ES-I3 (cell line): ENCODE data around the gene MAP4K4.

ENCODE experiments used
- H3K36me3 ChIP-seq: 2 replicates; pipeline ENCODE4 v1.6.1; 2013; ENCODE audit warnings: mild to moderate bottlenecking, low read length, control low read depth, moderate library complexity; ENCODE audit not compliant: insufficient read depth
- H3K4me1 ChIP-seq: 2 replicates; pipeline ENCODE4 v1.6.1; 2013; ENCODE audit warnings: mild to moderate bottlenecking, control low read depth, low read length; ENCODE audit not compliant: insufficient read depth
- H3K9ac ChIP-seq: 2 replicates; pipeline ENCODE4 v1.6.1; 2013; ENCODE audit warnings: low read depth, mild to moderate bottlenecking, low read length, moderate library complexity
- H3K9me3 ChIP-seq: 2 replicates; pipeline ENCODE4 v1.6.1; 2013; ENCODE audit warnings: mild to moderate bottlenecking, low read length, moderate library complexity; ENCODE audit not compliant: control insufficient read depth, insufficient read depth

Gene MAP4K4

GRCh38 chr2:101781791-101782426 is 84.4 kb downstream of the MAP4K4 start:
- no peaks in the 10 kb centered on the region for H3K36me3 ChIP-seq
- peaks cover 42% of the 10 kb centered on the region for H3K4me1 ChIP-seq
- H3K9ac ChIP-seq, result no peak overlapping the region
- no peaks in the 10 kb centered on the region for H3K9me3 ChIP-seq

- H3K4me1 ChIP-seq, result peaks cover 37% of the 10 kb centered on the region
- no peak overlapping the region for H3K9ac ChIP-seq
- H3K36me3 ChIP-seq, result no peaks in the 10 kb centered on the region
- H3K9me3 ChIP-seq, result no peaks in the 10 kb centered on the region
Measured at GRCh38 chr2:101782427-101782792, 84.9 kb downstream of the MAP4K4 start.

- Histone ChIP-seq H3K4me1 (0 out of 2 replicates have a peak, but pooled peaks cover 3% of the 10 kb centered on the region), H3K9me3 (no peaks in the 10 kb centered on the region), H3K36me3 (no peaks in the 10 kb centered on the region), H3K9ac (no peak overlapping the region)
Measured at GRCh38 chr2:101787097-101787496, 89.6 kb downstream of the MAP4K4 start.

- Histone ChIP-seq H3K4me1 (peaks cover 6% of the 10 kb centered on the region; the same call in 1 of the 2 replicates), H3K9ac (no peak overlapping the region), H3K9me3 (no peaks in the 10 kb centered on the region), H3K36me3 (no peaks in the 10 kb centered on the region)
Measured at GRCh38 chr2:101788565-101788964, 91.1 kb downstream of the MAP4K4 start.

GRCh38 chr2:101788995-101789970 is 91.8 kb downstream of the MAP4K4 start:
- Histone ChIP-seq H3K9ac (no peak overlapping the region), H3K4me1 (peaks cover 11% of the 10 kb centered on the region; the same call in 1 of the 2 replicates)

GRCh38 chr2:101790416-101790815 is 92.9 kb downstream of the MAP4K4 start:
- no peaks in the 10 kb centered on the region for H3K9me3 ChIP-seq
- peaks cover 11% of the 10 kb centered on the region; the same call in 1 of the 2 replicates for H3K4me1 ChIP-seq
- no peaks in the 10 kb centered on the region; the same call in 1 of the 2 replicates for H3K36me3 ChIP-seq
- H3K9ac ChIP-seq, result no peak overlapping the region

More at GRCh38 chr2:101788995-101789970, 91.8 kb downstream of the MAP4K4 start:
- Histone ChIP-seq H3K36me3 (no peaks in the 10 kb centered on the region; the same call in 1 of the 2 replicates), H3K9me3 (no peaks in the 10 kb centered on the region)

- Histone ChIP-seq H3K36me3 (no peaks in the 10 kb centered on the region; the same call in 1 of the 2 replicates), H3K9me3 (no peaks in the 10 kb centered on the region), H3K9ac (no peak overlapping the region), H3K4me1 (peaks cover 11% of the 10 kb centered on the region; the same call in 1 of the 2 replicates)
Measured at GRCh38 chr2:101790857-101791256, 93.3 kb downstream of the MAP4K4 start.

GRCh38 chr2:101792208-101792607 is 94.7 kb downstream of the MAP4K4 start:
- H3K36me3 ChIP-seq, result no peaks in the 10 kb centered on the region; the same call in 1 of the 2 replicates
- no peaks in the 10 kb centered on the region for H3K9me3 ChIP-seq
- H3K9ac ChIP-seq, result no peak overlapping the region
- H3K4me1 ChIP-seq, result peaks cover 11% of the 10 kb centered on the region; the same call in 1 of the 2 replicates

GRCh38 chr2:101793277-101793969 is 95.9 kb downstream of the MAP4K4 start:
- peaks cover 8% of the 10 kb centered on the region; the same call in 1 of the 2 replicates for H3K4me1 ChIP-seq
- H3K36me3 ChIP-seq, result no peaks in the 10 kb centered on the region; the same call in 1 of the 2 replicates
- no peak overlapping the region for H3K9ac ChIP-seq
- H3K9me3 ChIP-seq, result no peaks in the 10 kb centered on the region

- Histone ChIP-seq H3K9me3 (no peaks in the 10 kb centered on the region), H3K9ac (no peak overlapping the region), H3K36me3 (no peaks in the 10 kb centered on the region; the same call in 1 of the 2 replicates), H3K4me1 (peaks cover 8% of the 10 kb centered on the region; the same call in 1 of the 2 replicates)
Measured at GRCh38 chr2:101794141-101794540, 96.6 kb downstream of the MAP4K4 start.

- Histone ChIP-seq H3K4me1 (peaks cover 8% of the 10 kb centered on the region; the same call in 1 of the 2 replicates), H3K9me3 (no peaks in the 10 kb centered on the region), H3K36me3 (no peaks in the 10 kb centered on the region; the same call in 1 of the 2 replicates), H3K9ac (no peak overlapping the region)
Measured at GRCh38 chr2:101795033-101795432, 97.5 kb downstream of the MAP4K4 start.

- peaks cover 8% of the 10 kb centered on the region; the same call in 1 of the 2 replicates for H3K4me1 ChIP-seq
- H3K9me3 ChIP-seq, result no peaks in the 10 kb centered on the region
- no peaks in the 10 kb centered on the region; the same call in 1 of the 2 replicates for H3K36me3 ChIP-seq
- H3K9ac ChIP-seq, result no peak overlapping the region
Measured at GRCh38 chr2:101796825-101797600, 99.5 kb downstream of the MAP4K4 start.

GRCh38 chr2:101801496-101801895 is 104.0 kb downstream of the MAP4K4 start:
- Histone ChIP-seq H3K36me3 (no peaks in the 10 kb centered on the region), H3K9me3 (no peaks in the 10 kb centered on the region), H3K9ac (no peak overlapping the region), H3K4me1 (peaks cover 34% of the 10 kb centered on the region)
